Myometrial cell (primary cell): ENCODE data around the gene LRRC10. TPM values are rescaled to one million over a fixed set of nuclear protein-coding genes. Genes with fewer than 3 reads are reported as not detected.

Experiments used
- total RNA-seq: library from RNA; depleted of rRNA; stranded (reverse); fragments of >200 nt; gene quantifications from 2 replicates; pipeline ENCODE4 v1.2.3, GENCODE V29; 2015

LRRC10 gene
- not detected in 2 replicates for total RNA-seq

GRCh38 chr12:69610729-69611128, at the start of gene LRRC10:
Gene LRRC10, minus strand, starts transcription at chr12:69610907. Its CDS starts 69 bp downstream, at chr12:69610838.

GRCh38 chr12:69585189-69586062, 25.3 kb downstream of the LRRC10 start, which contains the start of gene CCT2:
Gene CCT2, plus strand, starts transcription at chr12:69585459. Its CDS starts 63 bp downstream, at chr12:69585522.

Other genes starting within 250 kb of the LRRC10 start
- 23.6 and 25.0 TPM in 2 replicates for gene FRS2, start 140.5 kb downstream of the LRRC10 start, total RNA-seq
- gene CCT2, start 25.4 kb downstream of the LRRC10 start, total RNA-seq, result 205 and 242 TPM in 2 replicates
- not detected in 2 replicates for gene BEST3, start 88.4 kb upstream of the LRRC10 start, total RNA-seq
- 2.3 and 5.2 TPM in 2 replicates for gene RAB3IP, start 128.0 kb upstream of the LRRC10 start, total RNA-seq
- gene MYRFL, start 214.3 kb upstream of the LRRC10 start, total RNA-seq, result not detected in 2 replicates